ENCODE data around the gene IL19. TPM values are rescaled to one million over a fixed set of nuclear protein-coding genes. Genes with fewer than 3 reads are reported as not detected.

IL19 gene
- total RNA-seq, 1 donor from 2014 or later, result not detected

DNA sequence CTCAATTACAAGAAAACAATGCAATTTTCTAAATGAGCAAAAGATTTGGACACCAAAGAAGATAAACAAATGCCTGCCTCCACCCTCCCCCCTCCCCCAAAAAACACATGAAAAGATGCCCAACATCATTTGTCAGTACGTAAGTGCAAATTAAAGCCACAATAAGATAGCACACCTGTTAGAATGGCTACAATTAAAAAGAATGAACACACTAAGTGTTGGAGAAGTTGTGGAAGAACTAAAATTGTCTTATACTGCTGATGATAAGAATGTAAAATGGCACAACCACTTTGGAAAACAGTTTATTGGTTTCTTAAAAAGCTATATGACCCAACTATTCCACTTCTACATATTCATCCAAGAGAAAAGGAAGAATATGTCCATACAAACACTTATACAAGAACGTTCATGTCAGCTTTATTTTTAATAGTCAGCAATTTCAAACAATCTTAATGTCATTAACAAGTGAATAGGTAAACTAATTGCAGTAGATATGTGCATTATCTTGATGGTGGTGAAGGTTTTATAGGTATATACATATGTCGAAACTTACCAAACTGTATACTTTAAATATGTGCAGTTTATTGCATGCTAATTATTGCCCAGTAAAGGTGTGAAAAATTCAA lies 105.3 kb downstream of the IL19 start:
- H3K4me3 ChIP-seq, result no peak overlapping the region
- H3K27me3 ChIP-seq, result no peaks in the 10 kb centered on the region
- DNase-seq (ENCODE audit: low spot score in 2 of 2), result no peak
- no peaks in the 10 kb centered on the region for H3K9me3 ChIP-seq
- no peak overlapping the region for H3K27ac ChIP-seq
- H3K36me3 ChIP-seq, result no peaks in the 10 kb centered on the region
- TF ChIP-seq, protein P1, sequence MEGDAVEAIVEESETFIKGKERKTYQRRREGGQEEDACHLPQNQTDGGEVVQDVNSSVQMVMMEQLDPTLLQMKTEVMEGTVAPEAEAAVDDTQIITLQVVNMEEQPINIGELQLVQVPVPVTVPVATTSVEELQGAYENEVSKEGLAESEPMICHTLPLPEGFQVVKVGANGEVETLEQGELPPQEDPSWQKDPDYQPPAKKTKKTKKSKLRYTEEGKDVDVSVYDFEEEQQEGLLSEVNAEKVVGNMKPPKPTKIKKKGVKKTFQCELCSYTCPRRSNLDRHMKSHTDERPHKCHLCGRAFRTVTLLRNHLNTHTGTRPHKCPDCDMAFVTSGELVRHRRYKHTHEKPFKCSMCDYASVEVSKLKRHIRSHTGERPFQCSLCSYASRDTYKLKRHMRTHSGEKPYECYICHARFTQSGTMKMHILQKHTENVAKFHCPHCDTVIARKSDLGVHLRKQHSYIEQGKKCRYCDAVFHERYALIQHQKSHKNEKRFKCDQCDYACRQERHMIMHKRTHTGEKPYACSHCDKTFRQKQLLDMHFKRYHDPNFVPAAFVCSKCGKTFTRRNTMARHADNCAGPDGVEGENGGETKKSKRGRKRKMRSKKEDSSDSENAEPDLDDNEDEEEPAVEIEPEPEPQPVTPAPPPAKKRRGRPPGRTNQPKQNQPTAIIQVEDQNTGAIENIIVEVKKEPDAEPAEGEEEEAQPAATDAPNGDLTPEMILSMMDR (IDR thresholded peaks at IDR 0.05), result no peak
- intact Hi-C loops (cut with DNase I), result no loop called here
- no peaks in the 10 kb centered on the region for H3K4me1 ChIP-seq

DNA sequence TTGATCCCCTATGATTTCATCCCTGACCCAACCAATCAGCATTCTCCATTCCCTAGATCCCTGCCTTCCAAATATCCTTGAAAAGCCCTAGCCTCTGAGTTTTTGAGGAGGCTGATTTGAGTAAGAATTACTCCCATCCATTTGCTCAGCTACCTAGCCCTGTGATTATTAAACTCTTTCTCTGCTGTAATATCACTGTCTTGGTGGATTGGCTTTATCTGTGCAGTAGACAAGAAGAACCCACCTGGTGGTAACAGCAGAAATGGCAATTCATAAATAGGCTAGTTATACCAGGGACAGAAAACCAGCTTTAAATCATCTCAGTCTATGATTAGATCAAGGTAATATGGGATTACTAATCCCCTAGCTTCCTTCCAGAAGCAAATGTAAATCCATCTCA lies 107.9 kb downstream of the IL19 start:
- no peaks in the 10 kb centered on the region for H3K9me3 ChIP-seq

DNA sequence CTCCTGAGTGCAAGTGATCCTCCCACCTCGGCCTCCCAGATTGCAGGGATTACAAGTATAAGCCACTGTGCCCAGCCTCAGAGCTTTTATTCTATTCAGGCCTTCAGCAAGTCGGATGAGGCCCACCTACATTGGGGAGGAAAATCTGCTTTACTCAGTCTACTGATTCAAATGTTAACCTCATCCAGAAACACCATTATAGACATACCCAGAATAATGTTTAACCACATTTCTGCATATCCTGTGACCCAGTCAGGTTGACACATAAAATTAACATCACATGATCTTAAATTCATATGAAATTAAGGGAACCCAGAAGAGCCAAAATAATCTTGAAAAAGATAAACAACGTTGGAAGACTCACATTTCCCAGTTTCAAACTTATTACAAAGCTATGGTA lies 109.7 kb downstream of the IL19 start:
- Histone ChIP-seq H3K36me3 (no peaks in the 10 kb centered on the region), H3K4me3 (no peak overlapping the region), H3K4me1 (no peaks in the 10 kb centered on the region), H3K27ac (no peak overlapping the region), H3K27me3 (no peaks in the 10 kb centered on the region), H3K9me3 (no peaks in the 10 kb centered on the region)
- DNase-seq (ENCODE audit: low spot score in 2 of 2), result no peak
- TF ChIP-seq, protein P1 (IDR thresholded peaks at IDR 0.05), result no peak
- intact Hi-C loops (cut with DNase I), result no loop called here

More for the DNA sequence above, 107.9 kb downstream of the IL19 start:
- H3K36me3 ChIP-seq, result no peaks in the 10 kb centered on the region
- DNase-seq (ENCODE audit: low spot score in 2 of 2), result no peak
- H3K27me3 ChIP-seq, result no peaks in the 10 kb centered on the region
- H3K4me1 ChIP-seq, result no peaks in the 10 kb centered on the region
- TF ChIP-seq, protein P1 (IDR thresholded peaks at IDR 0.05), result no peak
- H3K4me3 ChIP-seq, result no peak overlapping the region
- no peak overlapping the region for H3K27ac ChIP-seq
- intact Hi-C loops (cut with DNase I), result no loop called here

DNA sequence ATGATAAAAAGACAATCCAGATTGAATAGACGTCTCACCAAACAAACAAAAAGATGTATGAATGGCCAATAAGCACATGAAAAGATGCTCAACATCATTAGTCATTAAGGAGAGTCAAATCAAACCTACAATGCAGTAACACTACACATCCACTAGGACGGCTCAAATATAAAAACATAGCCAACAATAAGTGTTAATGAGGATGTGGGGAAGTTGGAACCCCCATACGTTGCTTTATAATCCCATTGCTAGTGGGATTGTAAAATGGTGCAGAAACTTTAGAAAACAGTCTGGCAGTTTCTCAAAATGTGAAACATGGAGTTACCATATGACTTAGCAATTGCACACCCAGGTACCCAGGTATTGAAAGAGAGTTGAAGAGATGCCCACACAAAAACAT lies 112.0 kb downstream of the IL19 start:
- intact Hi-C loops (cut with DNase I), result no loop called here
- Histone ChIP-seq H3K4me1 (no peaks in the 10 kb centered on the region), H3K27ac (no peak overlapping the region), H3K9me3 (no peaks in the 10 kb centered on the region), H3K36me3 (no peaks in the 10 kb centered on the region), H3K27me3 (no peaks in the 10 kb centered on the region), H3K4me3 (no peak overlapping the region)
- no peak for DNase-seq (ENCODE audit: low spot score in 2 of 2)
- TF ChIP-seq, protein P1 (IDR thresholded peaks at IDR 0.05), result no peak

DNA sequence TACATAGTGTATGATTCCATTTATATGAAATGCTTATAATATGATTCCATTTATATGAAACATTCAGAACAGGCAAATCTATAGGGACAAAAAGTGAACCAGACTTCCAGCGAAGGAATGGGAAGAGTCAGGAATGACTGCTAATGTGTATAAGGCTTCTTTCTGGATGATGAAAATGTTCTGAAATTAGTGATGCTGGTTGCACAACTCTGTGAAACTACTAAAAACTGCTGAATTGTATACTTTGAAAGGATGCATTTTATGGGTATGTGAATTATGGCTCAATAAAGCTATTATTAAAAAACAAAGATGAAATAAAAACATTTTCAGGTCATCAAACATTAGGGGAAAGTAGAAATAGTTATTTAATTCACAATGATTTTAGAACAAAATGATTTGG lies 112.6 kb downstream of the IL19 start:
- intact Hi-C loops (cut with DNase I), result no loop called here
- Histone ChIP-seq H3K27ac (no peak overlapping the region), H3K4me3 (no peak overlapping the region)

More for the DNA sequence above, 112.6 kb downstream of the IL19 start:
- Histone ChIP-seq H3K36me3 (no peaks in the 10 kb centered on the region), H3K9me3 (no peaks in the 10 kb centered on the region), H3K27me3 (no peaks in the 10 kb centered on the region), H3K4me1 (no peaks in the 10 kb centered on the region)
- TF ChIP-seq, protein P1 (IDR thresholded peaks at IDR 0.05), result no peak
- no peak for DNase-seq (ENCODE audit: low spot score in 2 of 2)

All from ascending aorta (tissue), 2 donors.